Measurements from ENCODE around the gene FARP1. TPM values are rescaled to one million over a fixed set of nuclear protein-coding genes. Genes with fewer than 3 reads are reported as not detected.
A peak's percentile ranks its signal among the peaks of the same experiment; 100 is the strongest.

FARP1 gene
- total and polyA plus RNA-seq, 2 of the 8 experiments (the other 6 are each of a cell fraction or from before 2014, with no cell fraction given), result 24.7 to 104 TPM

- 91% methylated on average over 7 of the region's 7 CpGs; no CpG with 5 or more reads in 1 of the 2 experiments for WGBS, 2 experiments (ENCODE audit: extremely low coverage in 1 of 2, insufficient coverage in 1 of 2, insufficient read length in 1 of 2, insufficient replicate concordance in 2 of 2, low coverage in 1 of 2, low lambda C conversion rate in 2 of 2, missing lambda C conversion rate in 1 of 2)
- peaks cover 0 to 3% (median 1%) of the 10 kb centered on the region in 4 experiments; a peak in 3 of 8 replicates for H3K36me3 ChIP-seq (ENCODE audit: control insufficient read depth in 2 of 4, insufficient read depth in 4 of 4, low read length in 3 of 4)
- H3K4me2 ChIP-seq (ENCODE audit: insufficient read depth in 1 of 2, low read depth in 2 of 2, low read length in 2 of 2), result 0 out of 4 replicates have a peak overlapping the region, but pooled peaks of 1 of the 2 experiments have one; percentile 12
- no peak overlapping the region for H2BK120ac ChIP-seq (replicated peaks; ENCODE audit: low read depth, low read length)
- no peak overlapping the region for H3K23ac ChIP-seq (ENCODE audit: insufficient read length)
- no peaks in the 10 kb centered on the region for H3K9me3 ChIP-seq (ENCODE audit: insufficient read depth in 2 of 2, low read depth in 1 of 2, low read length in 1 of 2)
- no peak overlapping the region for H2BK12ac ChIP-seq (ENCODE audit: low read depth, low read length)
- H2BK20ac ChIP-seq (ENCODE audit: low read length), result no peak overlapping the region
- no peak overlapping the region; the same call in 1 of the 2 replicates for H4K8ac ChIP-seq (ENCODE audit: extremely low read depth, insufficient read depth, low read length)
- no peak overlapping the region; the same call in 1 of the 2 replicates for H3K18ac ChIP-seq (ENCODE audit: extremely low read depth, low read length)
- no peaks in the 10 kb centered on the region for H3K27me3 ChIP-seq (replicated peaks in 1 of 4; ENCODE audit: control insufficient read depth in 3 of 4, extremely low read depth in 1 of 4, insufficient read depth in 3 of 4, low read length in 3 of 4)
- H4K20me1 ChIP-seq (replicated peaks in 1 of 2; ENCODE audit: control insufficient read depth in 1 of 2, insufficient read depth in 2 of 2, low read length in 2 of 2), result peaks cover 0 to 6% of the 10 kb centered on the region in 2 experiments
- H3K27ac ChIP-seq (ENCODE audit: low read depth, low read length), result no peak overlapping the region
- H3K4me1 ChIP-seq (replicated peaks in 1 of 4; ENCODE audit: control insufficient read depth in 3 of 4, insufficient read depth in 4 of 4, low read length in 3 of 4), result peaks cover 3 to 13% (median 8%) of the 10 kb centered on the region in 4 experiments; a peak in 5 of 7 replicates
- no peak overlapping the region for H3K9ac ChIP-seq (replicated peaks in 1 of 4; ENCODE audit: extremely low read depth in 1 of 4, low read depth in 3 of 4, low read length in 3 of 4)
- H3K4me3 ChIP-seq (ENCODE audit: extremely low read depth in 1 of 4, insufficient read depth in 2 of 4, low read depth in 3 of 4, low read length in 4 of 4), result no peak overlapping the region
- no peak overlapping the region for H4K5ac ChIP-seq (ENCODE audit: insufficient read length, low read depth, low read length)
- peaks cover 0 to 76% of the 10 kb centered on the region in 2 experiments; a peak in 3 of 4 replicates for H3K79me2 ChIP-seq (ENCODE audit: control insufficient read depth in 1 of 2, insufficient read depth in 2 of 2, low read length in 2 of 2)
- POLR2A ChIA-PET (ENCODE audit: partially characterized antibody), result interaction anchor here (1.2 kb wide), 1 partner anchor 13 kb away, joined by 3 read pairs; no protein-coding TSS in a partner anchor
- H2AK5ac ChIP-seq (ENCODE audit: low read depth, low read length), result no peak overlapping the region
- no peak overlapping the region for H4K91ac ChIP-seq (replicated peaks; ENCODE audit: insufficient read length, low read length)
- H3K14ac ChIP-seq (ENCODE audit: insufficient read length), result no peak overlapping the region
- peaks cover 7% of the 10 kb centered on the region; the same call in 1 of the 2 replicates for H3K79me1 ChIP-seq (ENCODE audit: low read depth, low read length)
- no peak overlapping the region for H3K4ac ChIP-seq (replicated peaks; ENCODE audit: insufficient read length, low read depth, low read length)
- no peak overlapping the region for H2AFZ ChIP-seq (ENCODE audit: low read length)
- peak overlapping the region; percentile 31; the same call in 1 of the 2 replicates for H2BK15ac ChIP-seq (ENCODE audit: low read length)
- CTCF ChIA-PET (ENCODE audit: partially characterized antibody), result no interaction called here
- no peaks in the 10 kb centered on the region for H3K23me2 ChIP-seq (ENCODE audit: low read depth, low read length)
- DNase-seq (ENCODE audit: low read depth in 1 of 2, low spot score in 2 of 2) (no peak), FAIRE-seq (no peak)
- no peak for TF ChIP-seq HDAC2 (IDR thresholded peaks at IDR 0.05; ENCODE audit: borderline replicate concordance in 1 of 2, low read depth in 2 of 2, low read length in 2 of 2)
- TF ChIP-seq KDM1A (IDR thresholded peaks at IDR 0.05; ENCODE audit: borderline replicate concordance, low read length), result peak; percentile 16; the same call in 1 of the 2 replicates
- H2BK5ac ChIP-seq (ENCODE audit: low read depth, low read length), result no peak overlapping the region
- H3K56ac ChIP-seq (replicated peaks; ENCODE audit: insufficient read length, low read depth, low read length), result no peak overlapping the region
Measured at GRCh38 chr13:98157188-98157587, 14.3 kb downstream of the FARP1 start.

All from H1 (cell line).